Liver (tissue), 9 donors: Measurements from ENCODE around the gene ST7. TPM values are rescaled to one million over a fixed set of nuclear protein-coding genes. Genes with fewer than 3 reads are reported as not detected.

ENCODE experiments used
- DNase-seq: peaks from one replicate; pipeline ENCODE4 v3.0.0-alpha.2; 2017; ENCODE audit warnings: low spot score
- H3K27ac ChIP-seq, 2 donors: one replicate each; pipeline ENCODE4 v1.7.0; 2013; ENCODE audit warnings: inconsistent platforms in 2 of 2, low read length in 2 of 2, control low read depth in 1 of 2, low read depth in 1 of 2, mild to moderate bottlenecking in 1 of 2
- H3K27me3 ChIP-seq, 4 donors: one replicate each; pipeline versions ENCODE4 v1.6.1 to v1.7.0; 2013; ENCODE audit warnings: low read length in 3 of 4, inconsistent platforms in 1 of 4, mild to moderate bottlenecking in 1 of 4, moderate library complexity in 1 of 4; ENCODE audit not compliant: control insufficient read depth in 4 of 4, insufficient read depth in 4 of 4
- H3K36me3 ChIP-seq, 4 donors: one replicate each; pipeline versions ENCODE4 v1.6.1 to v1.7.0; 2013; ENCODE audit warnings: low read length in 3 of 4, mild to moderate bottlenecking in 3 of 4, low read depth in 1 of 4, moderate library complexity in 1 of 4; ENCODE audit not compliant: control insufficient read depth in 4 of 4, insufficient read depth in 3 of 4
- H3K4me1 ChIP-seq, 4 donors: one replicate each; pipeline versions ENCODE4 v1.6.1 to v1.7.0; 2013; ENCODE audit warnings: low read length in 3 of 4, mild to moderate bottlenecking in 3 of 4, moderate library complexity in 1 of 4; ENCODE audit not compliant: control insufficient read depth in 4 of 4, insufficient read depth in 4 of 4
- H3K4me3 ChIP-seq, 3 donors: one replicate each; pipeline versions ENCODE4 v1.6.1 to v1.7.0; 2013; ENCODE audit warnings: low read length in 3 of 3, control low read depth in 1 of 3, low read depth in 1 of 3, mild to moderate bottlenecking in 1 of 3
- H3K9ac ChIP-seq, 2 donors: one replicate each; pipeline ENCODE4 v1.7.0; 2013; ENCODE audit warnings: low read length in 2 of 2, mild to moderate bottlenecking in 2 of 2, moderate library complexity in 2 of 2, control low read depth in 1 of 2, low read depth in 1 of 2
- H3K9me3 ChIP-seq, 4 donors: one replicate each; pipeline versions ENCODE4 v1.6.1 to v1.7.0; 2013; ENCODE audit warnings: low read length in 3 of 4; ENCODE audit not compliant: control insufficient read depth in 4 of 4
- ATF3 ChIP-seq: IDR thresholded peaks from 2 replicates; pipeline ENCODE4 v1.6.1; 2016; ENCODE audit warnings: antibody characterized with exemption
- EGR1 ChIP-seq, 2 donors: IDR thresholded peaks; 2 replicates each; pipeline ENCODE4 v1.6.1; 2016 to 2018; ENCODE audit warnings: antibody characterized with exemption in 2 of 2, low read depth in 2 of 2
- FOXA1 ChIP-seq: IDR thresholded peaks from 2 replicates; pipeline ENCODE4 v1.6.1; 2016; ENCODE audit warnings: antibody characterized with exemption
- FOXA2 ChIP-seq: IDR thresholded peaks from 2 replicates; pipeline ENCODE4 v1.6.1; 2016; ENCODE audit warnings: antibody characterized with exemption
- GABPA ChIP-seq, 2 donors: IDR thresholded peaks in 1 of 2; conservative IDR thresholded peaks in 1 of 2; 2 replicates each; pipeline ENCODE4 v1.6.1; 2016; ENCODE audit warnings: antibody characterized with exemption in 2 of 2, mild to moderate bottlenecking in 1 of 2, moderate library complexity in 1 of 2
- NR2F2 ChIP-seq: IDR thresholded peaks from 2 replicates; pipeline ENCODE4 v1.6.1; 2016; ENCODE audit warnings: antibody characterized with exemption
- RAD21 ChIP-seq, 2 donors: IDR thresholded peaks; 2 replicates each; pipeline ENCODE4 v1.6.1; 2016; ENCODE audit warnings: antibody characterized with exemption in 2 of 2, mild to moderate bottlenecking in 2 of 2
- REST ChIP-seq: IDR thresholded peaks from 2 replicates; pipeline ENCODE4 v1.6.1; 2016; ENCODE audit warnings: antibody characterized with exemption, mild to moderate bottlenecking
- YY1 ChIP-seq: IDR thresholded peaks from 2 replicates; pipeline ENCODE4 v1.6.1; 2016; ENCODE audit warnings: antibody characterized with exemption, mild to moderate bottlenecking
- WGBS: extraction: QIAGEN DNeasy Blood & Tissue Kit; methylation state at CpG from one replicate; pipeline ENCODE4 v1.1.7; 2013; 5-methylcytosine and 5-hydroxymethylcytosine counted together
- polyA plus RNA-seq, 2 donors: library from polyadenylated mRNA; stranded (reverse) in 1 of 2; unstranded in 1 of 2; fragments of 200-250 nt in 1 of 2; fragments of >200 nt in 1 of 2; fragmentation: Nextera tagmentation in 1 of 2; extraction: Ambion mirVana in 1 of 2; gene quantifications; one replicate each; pipeline versions ENCODE4 v1.2.1 to v1.2.3, GENCODE V29; 2013 to 2015
- total RNA-seq, 2 donors: library from RNA; depleted of rRNA; stranded (reverse); fragments of >200 nt; gene quantifications; one replicate each; pipeline ENCODE4 v1.2.3, GENCODE V29; 2014
- TF ChIP-seq, protein P1 (sequence below): IDR thresholded peaks from 2 replicates; pipeline ENCODE4 v1.6.1; 2016; ENCODE audit warnings: antibody characterized with exemption
- donor health status: healthy.
- donor health status: healthy.
- donor health status: healthy.
- donor health status: healthy.
- donor health status: healthy.

Gene ST7
- total and polyA plus RNA-seq, 4 donors = 13.5 to 30.7 (median 22.6) TPM

DNA sequence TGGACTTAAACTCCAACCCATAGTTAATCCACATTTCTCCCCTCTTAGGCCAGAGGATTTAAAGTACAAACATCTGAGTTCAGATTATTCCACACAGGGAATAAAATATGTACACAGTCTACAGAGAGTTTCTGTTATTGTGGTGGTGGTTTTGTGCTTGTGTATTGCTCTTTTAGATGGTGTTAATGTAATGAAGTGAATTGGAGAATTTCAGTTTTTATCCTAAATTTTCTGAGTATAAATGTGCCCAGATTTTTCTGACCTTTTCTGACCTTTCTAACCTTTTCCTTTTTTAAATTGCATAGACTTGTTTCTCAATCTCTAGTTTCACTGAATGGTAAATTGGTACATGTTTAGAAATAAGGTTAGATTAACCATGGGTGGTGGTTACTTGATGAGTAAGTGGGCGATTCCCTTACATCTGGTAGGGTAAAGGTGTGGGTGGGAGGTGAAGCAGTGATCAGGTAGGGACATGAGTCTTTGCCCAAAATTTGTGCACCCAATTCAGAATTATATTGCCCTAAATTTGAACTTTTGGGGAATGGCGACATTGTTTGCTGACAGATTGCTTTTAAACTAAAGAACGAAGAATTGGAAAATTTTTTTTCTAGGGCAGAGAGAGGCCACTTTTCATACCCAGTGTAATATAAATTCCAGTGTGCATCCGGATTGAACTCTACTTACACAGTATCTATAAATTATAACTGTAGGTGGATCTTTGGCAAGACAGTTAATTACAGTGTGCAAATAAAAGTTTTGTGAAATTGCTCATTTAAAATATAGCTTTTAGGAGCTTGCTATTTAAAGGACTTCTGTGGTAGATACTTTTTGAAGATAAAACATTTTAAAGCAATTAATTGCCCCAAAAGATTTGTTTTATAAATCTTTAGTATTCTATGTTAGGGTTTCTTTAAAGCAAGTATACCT, 62.2 kb downstream of the ST7 start:
- H3K27me3 ChIP-seq = no peaks in the 10 kb centered on the region
- no peak for DNase-seq
- H3K4me3 ChIP-seq = no peak overlapping the region
- no peaks in the 10 kb centered on the region for H3K36me3 ChIP-seq
- H3K9me3 ChIP-seq = no peaks in the 10 kb centered on the region
- peaks cover 2 to 28% (median 9%) of the 10 kb centered on the region in 4 donors for H3K4me1 ChIP-seq
- TF ChIP-seq ATF3 = no peak
- TF ChIP-seq FOXA1 = no peak
- TF ChIP-seq YY1 = no peak
- no peak for TF ChIP-seq GABPA (IDR thresholded peaks at IDR 0.05 in 1 of 2, conservative IDR thresholded peaks at IDR 0.05 in 1 of 2)
- no peak for TF ChIP-seq RAD21 (IDR thresholded peaks at IDR 0.05)
- peak; percentile 27 for TF ChIP-seq NR2F2
- H3K9ac ChIP-seq = peak overlapping the region in 1 of 2 donors; percentile 12
- H3K27ac ChIP-seq = peak overlapping the region in 1 of 2 donors; percentile 10
- WGBS = 70% methylated on average over 4 of the region's 4 CpGs

DNA sequence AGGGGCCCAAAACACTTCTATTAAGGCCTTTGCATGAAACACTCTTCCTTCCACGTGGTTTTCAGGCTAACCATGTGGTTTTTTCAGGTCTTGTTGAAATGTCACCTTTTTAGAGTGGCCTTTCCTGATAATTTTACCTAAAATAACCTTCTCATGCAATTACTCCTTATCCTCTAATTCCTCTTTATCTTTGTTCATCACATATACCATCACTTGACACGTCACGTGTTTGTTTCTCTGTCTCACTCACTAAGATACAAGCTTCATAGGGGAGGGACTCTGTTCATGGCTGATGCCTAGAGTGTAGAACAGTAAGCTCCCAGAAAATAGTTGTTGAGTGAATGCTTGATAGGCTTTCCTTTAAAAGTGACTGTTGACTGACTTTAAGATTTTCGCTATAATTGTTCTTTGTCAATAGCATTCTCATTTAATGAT, 63.7 kb downstream of the ST7 start:
- H3K36me3 ChIP-seq = no peaks in the 10 kb centered on the region
- WGBS = 94% methylated on average over 4 of the region's 4 CpGs
- H3K27me3 ChIP-seq = no peaks in the 10 kb centered on the region
- TF ChIP-seq REST (no peak), FOXA2 (no peak), EGR1 (IDR thresholded peaks at IDR 0.05; ENCODE audit: low read depth in 2 of 2) (no peak)
- TF ChIP-seq, protein P1, sequence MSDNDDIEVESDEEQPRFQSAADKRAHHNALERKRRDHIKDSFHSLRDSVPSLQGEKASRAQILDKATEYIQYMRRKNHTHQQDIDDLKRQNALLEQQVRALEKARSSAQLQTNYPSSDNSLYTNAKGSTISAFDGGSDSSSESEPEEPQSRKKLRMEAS = no peak
- no peak for DNase-seq
- peaks cover 2 to 26% (median 13%) of the 10 kb centered on the region in 4 donors for H3K4me1 ChIP-seq
- no peak overlapping the region for H3K27ac ChIP-seq
- no peaks in the 10 kb centered on the region for H3K9me3 ChIP-seq
- H3K9ac ChIP-seq = no peak overlapping the region
- H3K4me3 ChIP-seq = no peak overlapping the region

DNA sequence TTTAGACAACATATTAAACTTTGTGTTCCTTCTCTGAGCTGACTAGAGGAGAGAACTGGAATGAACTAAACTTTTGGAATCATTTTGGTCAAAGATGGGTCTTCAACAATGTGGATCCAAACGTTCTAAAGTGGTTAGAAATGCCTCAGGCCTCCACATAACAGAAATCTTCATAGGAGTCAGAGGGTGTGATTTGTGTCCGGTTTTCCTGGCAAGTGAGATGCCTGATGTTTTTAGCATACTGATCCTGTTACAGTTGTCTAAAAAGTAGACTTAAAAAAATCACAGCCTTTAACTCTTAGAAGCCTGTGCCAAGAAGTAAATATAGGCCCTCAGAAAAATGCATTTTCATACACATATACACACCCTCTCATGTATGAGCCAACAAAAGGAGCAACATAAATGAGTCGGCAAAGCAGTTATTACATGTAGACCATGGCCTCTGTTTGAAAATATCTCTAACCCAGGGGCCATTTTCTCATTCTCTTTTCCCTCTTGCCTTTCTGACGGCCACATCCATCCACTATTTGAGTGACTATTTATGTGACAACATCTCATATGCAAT, 64.5 kb downstream of the ST7 start:
- WGBS = 83% methylated on average over 4 of the region's 4 CpGs
- no peaks in the 10 kb centered on the region for H3K36me3 ChIP-seq
- DNase-seq = no peak
- H3K27me3 ChIP-seq = no peaks in the 10 kb centered on the region
- peaks cover 2 to 26% (median 13%) of the 10 kb centered on the region in 4 donors for H3K4me1 ChIP-seq
- no peak overlapping the region for H3K4me3 ChIP-seq
- H3K27ac ChIP-seq = no peak overlapping the region
- TF ChIP-seq, protein P1 = no peak
- TF ChIP-seq ATF3 = no peak
- H3K9ac ChIP-seq = no peak overlapping the region
- no peaks in the 10 kb centered on the region for H3K9me3 ChIP-seq
